K562 treated with DMSO at 1 percent for 12 hours (cell line): ENCODE measurements around the gene KCTD5. TPM values are rescaled to one million over a fixed set of nuclear protein-coding genes. Genes with fewer than 3 reads are reported as not detected.

Source experiments
- total RNA-seq: library from RNA; unstranded; fragments of 300-600 nt; gene quantifications from 2 replicates; pipeline ENCODE4 v1.2.3, GENCODE V29; 2022; ENCODE audit not compliant: insufficient read depth

KCTD5 gene, protein sequence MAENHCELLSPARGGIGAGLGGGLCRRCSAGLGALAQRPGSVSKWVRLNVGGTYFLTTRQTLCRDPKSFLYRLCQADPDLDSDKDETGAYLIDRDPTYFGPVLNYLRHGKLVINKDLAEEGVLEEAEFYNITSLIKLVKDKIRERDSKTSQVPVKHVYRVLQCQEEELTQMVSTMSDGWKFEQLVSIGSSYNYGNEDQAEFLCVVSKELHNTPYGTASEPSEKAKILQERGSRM
- 45.9 and 57.1 TPM in 2 replicates for total RNA-seq

DNA sequence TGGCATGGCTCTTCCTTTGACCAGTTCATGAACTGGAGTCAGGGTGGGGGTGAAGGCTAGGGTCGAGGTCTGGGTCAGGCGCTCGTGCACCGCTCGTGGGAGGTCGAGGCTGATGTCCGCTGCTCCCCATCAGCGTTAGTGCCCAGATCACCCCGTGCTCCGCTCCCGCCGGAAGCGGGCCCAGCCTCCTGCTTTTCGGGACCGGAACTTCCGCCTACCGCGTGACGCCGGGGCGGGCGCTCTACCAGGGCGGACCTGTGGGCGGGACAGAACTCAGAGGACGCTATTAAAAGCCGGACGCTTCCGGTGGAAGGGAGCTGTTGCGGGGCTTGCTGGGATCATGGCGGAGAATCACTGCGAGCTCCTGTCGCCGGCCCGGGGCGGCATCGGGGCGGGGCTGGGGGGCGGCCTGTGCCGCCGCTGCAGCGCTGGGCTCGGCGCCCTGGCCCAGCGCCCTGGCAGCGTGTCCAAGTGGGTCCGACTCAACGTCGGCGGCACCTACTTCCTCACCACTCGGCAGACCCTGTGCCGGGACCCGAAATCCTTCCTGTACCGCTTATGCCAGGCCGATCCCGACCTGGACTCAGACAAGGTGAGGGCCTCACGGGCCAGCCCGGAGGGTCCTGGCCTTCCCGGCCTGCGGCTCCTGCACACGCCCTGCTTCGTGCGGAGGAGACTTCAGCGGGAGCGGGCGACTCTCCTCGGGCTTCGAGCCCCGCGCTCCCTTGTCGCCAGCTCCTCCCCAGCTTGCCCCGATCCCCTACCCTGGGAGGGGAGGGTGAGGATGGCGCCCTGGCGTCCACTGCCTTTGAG, at the start of gene KCTD5:
KCTD5 (plus strand) TSS at position 315 of the 813 bp plus-strand sequence; CDS start at position 341, 26 bp downstream.

DNA sequence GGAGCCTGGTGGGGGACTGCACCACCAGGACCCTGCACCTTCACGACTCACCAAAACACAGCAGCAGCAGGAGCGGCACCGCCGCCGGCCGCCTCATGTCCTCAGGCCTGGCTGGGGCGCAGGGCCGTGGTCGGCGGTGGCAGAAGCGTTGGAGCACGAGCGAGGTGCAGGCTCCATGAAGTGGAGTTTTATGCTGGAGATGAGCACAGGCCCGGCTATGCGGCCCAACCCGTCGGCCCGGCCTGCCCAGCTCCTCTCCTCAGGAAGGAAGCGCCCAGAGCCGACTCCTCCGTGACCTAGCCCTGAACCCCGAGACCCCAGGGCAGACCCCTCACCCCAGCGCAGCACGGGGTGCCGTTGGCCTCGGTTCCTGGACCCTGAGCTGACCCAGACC, 37.7 kb downstream of the KCTD5 start, which contains the start of gene PRSS27:
PRSS27 (minus strand) TSS at position 161 of the 394 bp plus-strand sequence; CDS start at position 97, 64 bp downstream.

DNA sequence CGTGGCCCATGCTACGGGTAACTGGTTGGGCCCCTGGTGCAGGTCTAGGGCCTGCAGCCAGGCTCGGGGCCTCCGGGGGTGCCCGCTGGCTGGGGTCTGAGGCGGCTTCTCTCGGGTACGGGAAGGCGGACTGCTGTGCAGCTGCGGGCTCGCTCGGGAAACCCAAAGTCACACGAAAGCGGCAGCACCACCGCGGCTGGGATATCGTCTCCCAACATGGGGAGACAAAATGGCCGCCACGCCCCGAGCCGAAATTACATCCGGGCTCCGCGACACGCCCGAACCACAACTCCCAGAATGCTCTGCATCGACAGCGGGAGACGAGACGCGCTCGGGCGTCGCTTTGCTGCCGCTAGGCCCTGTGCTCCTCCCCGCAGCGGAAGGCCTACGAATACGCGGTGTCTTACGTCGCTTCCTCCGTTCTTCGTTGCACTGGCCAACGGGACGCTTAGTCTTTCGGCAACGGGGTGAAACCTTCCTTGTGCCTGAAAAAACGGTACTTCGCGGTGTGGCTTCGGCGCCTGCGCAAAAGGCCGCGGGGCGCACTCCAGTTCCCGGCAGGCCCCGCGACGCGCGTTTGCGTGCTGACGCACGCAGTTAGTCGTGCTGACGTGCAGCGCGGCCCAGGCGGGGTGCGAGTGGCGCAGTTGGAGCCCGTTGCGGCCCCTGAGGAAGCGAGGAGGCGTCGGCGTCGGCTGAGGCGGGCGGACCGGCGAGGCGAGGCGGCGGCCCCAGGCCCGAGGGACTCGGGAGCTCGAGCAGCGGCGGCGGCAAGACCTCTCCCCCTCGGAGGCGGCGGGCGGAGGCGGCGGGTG, 69.9 kb downstream of the KCTD5 start, which contains the start of gene SRRM2:
SRRM2 (plus strand) TSS at position 604 of the 815 bp plus-strand sequence. CDS start 3,727 bp downstream, outside the sequence.

Other genes with a start within 250 kb of the KCTD5 start
- 35.6 and 43.5 TPM in 2 replicates for gene TEDC2, start 222.4 kb upstream of the KCTD5 start, total RNA-seq
- not detected in 2 replicates for gene NTN3, start 211.2 kb upstream of the KCTD5 start, total RNA-seq
- gene TBC1D24, start 207.4 kb upstream of the KCTD5 start, total RNA-seq: 3.4 and 13.9 TPM in 2 replicates
- 460 and 473 TPM in 2 replicates for gene ATP6V0C, start 168.6 kb upstream of the KCTD5 start, total RNA-seq
- gene AMDHD2, start 162.2 kb upstream of the KCTD5 start, total RNA-seq: 31.3 and 51.9 TPM in 2 replicates
- gene CEMP1, start 151.1 kb upstream of the KCTD5 start, total RNA-seq: 7.2 and 8.8 TPM in 2 replicates
- 8.4 and 41.4 TPM in 2 replicates for gene PDPK1, start 144.5 kb upstream of the KCTD5 start, total RNA-seq
- gene PRSS27, start 37.7 kb downstream of the KCTD5 start, total RNA-seq: 1.0 and 2.4 TPM in 2 replicates
- gene SRRM2, start 70.1 kb downstream of the KCTD5 start, total RNA-seq: 211 and 370 TPM in 2 replicates
- gene ELOB, start 94.8 kb downstream of the KCTD5 start, total RNA-seq: 243 and 416 TPM in 2 replicates
- gene PRSS33, start 105.0 kb downstream of the KCTD5 start, total RNA-seq: not detected in 2 replicates
- not detected in 2 replicates for gene PRSS41, start 115.9 kb downstream of the KCTD5 start, total RNA-seq
- gene PRSS21, start 134.7 kb downstream of the KCTD5 start, total RNA-seq: 71.2 and 81.6 TPM in 2 replicates
- gene ZG16B, start 147.8 kb downstream of the KCTD5 start, total RNA-seq: 1.7 TPM in 1 of 2 replicates, not detected in the other
- gene PRSS22, start 175.6 kb downstream of the KCTD5 start, total RNA-seq: not detected in 2 replicates
- 72.2 and 77.6 TPM in 2 replicates for gene FLYWCH2, start 200.7 kb downstream of the KCTD5 start, total RNA-seq
- 41.5 and 48.1 TPM in 2 replicates for gene FLYWCH1, start 229.4 kb downstream of the KCTD5 start, total RNA-seq